ENCODE results near the gene USP22.

DNA sequence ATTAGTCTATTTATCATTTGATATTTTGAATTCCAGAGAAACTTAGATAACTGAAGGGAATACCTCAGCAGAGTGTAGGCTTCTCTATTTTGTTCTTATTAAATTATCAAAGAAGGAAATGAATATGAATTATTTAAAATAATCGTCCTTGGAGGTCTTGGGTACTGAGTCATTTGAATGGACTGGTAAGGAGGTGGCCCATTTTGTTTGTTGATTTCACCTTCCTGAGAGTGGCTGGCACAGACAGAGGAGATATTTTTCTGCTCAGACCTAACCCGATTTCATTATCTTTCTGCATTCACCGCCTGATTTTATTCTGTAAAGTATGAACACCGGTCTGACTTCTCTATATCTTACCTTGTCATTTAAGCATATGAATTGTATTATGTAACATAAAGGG lies 88.0 kb downstream of the USP22 start:
- TF ChIP-seq EZH2 (IDR thresholded peaks at IDR 0.05; ENCODE audit: low read length): no peak
- TF ChIP-seq, protein P1, sequence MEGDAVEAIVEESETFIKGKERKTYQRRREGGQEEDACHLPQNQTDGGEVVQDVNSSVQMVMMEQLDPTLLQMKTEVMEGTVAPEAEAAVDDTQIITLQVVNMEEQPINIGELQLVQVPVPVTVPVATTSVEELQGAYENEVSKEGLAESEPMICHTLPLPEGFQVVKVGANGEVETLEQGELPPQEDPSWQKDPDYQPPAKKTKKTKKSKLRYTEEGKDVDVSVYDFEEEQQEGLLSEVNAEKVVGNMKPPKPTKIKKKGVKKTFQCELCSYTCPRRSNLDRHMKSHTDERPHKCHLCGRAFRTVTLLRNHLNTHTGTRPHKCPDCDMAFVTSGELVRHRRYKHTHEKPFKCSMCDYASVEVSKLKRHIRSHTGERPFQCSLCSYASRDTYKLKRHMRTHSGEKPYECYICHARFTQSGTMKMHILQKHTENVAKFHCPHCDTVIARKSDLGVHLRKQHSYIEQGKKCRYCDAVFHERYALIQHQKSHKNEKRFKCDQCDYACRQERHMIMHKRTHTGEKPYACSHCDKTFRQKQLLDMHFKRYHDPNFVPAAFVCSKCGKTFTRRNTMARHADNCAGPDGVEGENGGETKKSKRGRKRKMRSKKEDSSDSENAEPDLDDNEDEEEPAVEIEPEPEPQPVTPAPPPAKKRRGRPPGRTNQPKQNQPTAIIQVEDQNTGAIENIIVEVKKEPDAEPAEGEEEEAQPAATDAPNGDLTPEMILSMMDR (optimal IDR thresholded peaks at IDR 0.05 in 1 of 3, IDR thresholded peaks at IDR 0.05 in 1 of 3, conservative IDR thresholded peaks at IDR 0.05 in 1 of 3; ENCODE audit: extremely low read depth in 1 of 3, insufficient read depth in 2 of 3, low read length in 3 of 3): no peak

Measured in keratinocyte (primary cell).